Measurements from ENCODE around the gene TMEM151A. TPM values are rescaled to one million over a fixed set of nuclear protein-coding genes. Genes with fewer than 3 reads are reported as not detected.

TMEM151A gene
- total RNA-seq, result 0.66 TPM in 1 of 2 replicates, not detected in the other

DNA sequence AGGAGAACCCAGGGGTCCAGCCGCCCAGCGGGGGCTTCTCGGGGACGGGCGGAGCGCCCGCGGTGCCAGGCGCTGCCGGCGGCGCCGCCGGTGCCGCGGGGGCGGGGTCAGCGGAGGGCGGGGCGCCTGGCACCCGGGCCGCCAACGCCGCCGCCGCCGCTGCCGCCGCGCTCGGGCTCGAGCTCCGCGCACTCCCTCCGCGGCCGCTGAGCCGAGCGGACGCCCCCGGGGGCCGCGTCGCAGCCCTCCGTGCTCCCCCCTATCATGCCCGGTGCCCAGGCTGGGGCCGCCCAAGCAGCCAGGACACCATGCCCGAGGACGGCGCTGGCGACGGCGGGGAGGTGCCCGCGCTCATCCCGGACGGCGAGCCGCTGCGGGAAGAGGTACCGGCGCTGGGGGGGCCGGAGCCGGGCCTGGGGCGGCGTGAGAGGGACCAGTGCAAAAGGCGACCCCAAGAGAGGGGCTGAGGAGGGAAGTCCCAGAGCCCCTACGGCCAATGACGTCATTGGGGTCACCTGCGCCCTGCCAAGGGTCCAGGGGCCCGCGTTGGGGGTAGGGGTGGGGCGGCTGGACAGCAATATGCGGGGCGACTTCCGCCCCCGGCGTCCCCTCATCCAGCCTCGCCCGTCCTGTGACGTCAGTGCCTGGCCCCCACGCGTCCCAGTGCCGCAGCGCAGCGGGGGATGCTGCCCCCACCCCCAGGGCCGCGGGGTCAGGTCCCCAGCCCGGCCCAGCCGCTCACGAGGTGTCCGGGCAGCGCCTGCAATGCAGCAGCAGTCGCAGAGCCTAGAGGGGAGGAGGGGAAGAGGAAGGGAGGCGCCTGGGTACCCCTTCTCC, at the start of gene TMEM151A:
TSS of gene TMEM151A (plus strand) at position 189 of the 837 bp plus-strand sequence. CDS start at position 309, 120 bp downstream.

GRCh38 chr11:66268244-66268951, 23.3 kb upstream of the TMEM151A start, which contains the start of gene RAB1B:
Gene RAB1B, plus strand, starts transcription at chr11:66268639. Its CDS starts 41 bp downstream, at chr11:66268680.

DNA sequence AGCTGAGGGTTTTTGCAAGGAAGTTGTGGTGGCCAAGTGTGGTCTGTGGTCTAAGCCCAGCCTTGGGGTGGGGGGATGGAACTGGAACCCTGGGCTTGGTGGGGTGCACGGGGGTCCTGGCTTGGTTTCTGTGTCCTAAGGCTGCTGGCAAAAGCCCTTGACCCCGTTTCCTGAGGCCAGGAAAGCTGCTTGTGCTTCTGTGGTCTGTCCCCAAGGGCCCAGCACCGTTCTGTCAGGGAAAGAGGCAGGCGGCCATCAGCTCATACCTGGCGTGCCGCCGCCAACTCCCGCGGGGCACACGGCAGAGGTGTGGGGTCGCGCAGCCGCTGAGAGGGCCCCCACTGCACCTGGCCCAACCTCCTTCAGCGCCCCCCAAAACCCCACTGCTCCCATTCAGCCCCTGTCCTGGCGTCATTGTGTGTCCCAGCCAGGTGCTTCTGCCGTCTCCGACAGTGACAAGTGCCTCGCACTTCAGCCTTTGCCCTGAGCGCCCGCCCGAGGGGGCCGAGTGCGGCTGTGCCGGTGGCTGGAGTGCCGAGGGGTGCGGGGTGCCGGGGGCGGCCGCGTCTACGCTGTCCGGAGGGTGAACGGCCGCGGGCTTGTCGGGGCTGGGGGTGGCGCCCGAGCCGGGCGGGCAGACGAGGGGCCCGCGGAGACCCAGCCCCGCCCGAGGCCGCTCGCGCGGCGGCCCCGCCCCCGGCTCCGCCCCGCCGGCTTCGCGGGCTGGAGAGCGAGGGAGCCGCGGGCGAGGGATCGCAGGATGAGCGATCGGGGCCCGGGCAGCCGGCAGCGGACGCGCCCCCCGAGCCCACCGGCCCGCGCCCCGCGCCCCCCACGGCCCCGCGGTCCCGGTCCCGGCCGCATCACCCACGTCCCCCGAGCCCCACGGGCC, 14.0 kb upstream of the TMEM151A start, which contains the start of gene CNIH2:
TSS of gene CNIH2 (plus strand) at position 705 of the 892 bp plus-strand sequence. CDS start 282 bp downstream, outside the sequence.

GRCh38 chr11:66288671-66289547, 2.8 kb upstream of the TMEM151A start, which contains the start of gene YIF1A:
Gene YIF1A, minus strand, starts transcription at chr11:66289143. Its CDS starts 158 bp downstream, at chr11:66288985.

GRCh38 chr11:66316849-66317251, 25.2 kb downstream of the TMEM151A start, which contains the start of gene CD248:
Gene CD248, minus strand, starts transcription at chr11:66317044. Its CDS starts 17 bp downstream, at chr11:66317027.

DNA sequence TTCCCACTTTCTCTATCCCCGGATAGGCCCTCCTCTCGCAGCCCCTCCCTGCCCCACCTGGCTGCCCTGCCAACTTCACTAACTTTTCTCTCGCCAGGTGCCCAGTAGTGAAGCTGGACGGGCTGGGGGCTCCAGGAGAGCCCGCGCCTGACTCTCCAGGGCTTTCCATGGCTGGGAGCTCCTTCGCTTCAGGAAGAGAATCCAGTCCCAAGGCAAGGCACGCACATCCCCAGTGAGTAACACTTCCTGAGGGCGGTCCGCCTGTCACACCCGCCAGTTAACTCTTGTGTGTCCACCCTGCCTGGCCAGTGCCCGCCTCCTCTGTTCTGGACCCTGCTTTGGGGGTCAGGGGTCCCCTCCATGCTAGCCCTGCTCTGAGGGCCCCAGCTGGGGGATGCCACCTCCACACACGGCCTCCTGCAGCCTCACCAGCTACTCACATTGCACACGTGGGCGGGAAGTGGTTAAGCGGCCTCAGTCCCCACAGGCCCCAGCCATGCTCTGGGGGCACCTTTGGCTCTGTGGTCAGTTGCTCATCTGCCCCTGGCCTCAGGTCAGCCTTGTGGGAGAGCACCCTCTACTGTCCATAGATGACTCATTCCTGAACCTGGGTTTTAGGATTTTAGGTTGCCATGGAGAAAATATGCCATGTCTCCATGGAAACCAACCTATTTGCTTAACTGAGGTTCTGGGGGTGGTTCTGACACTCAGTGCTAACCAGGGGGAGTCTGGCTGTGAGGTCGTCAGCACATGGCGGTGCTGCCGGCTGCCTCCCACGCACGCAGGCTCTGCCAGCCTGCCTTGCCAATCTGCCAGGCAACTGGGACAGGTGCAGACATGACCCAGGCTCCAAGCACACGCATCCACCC, 44.8 kb downstream of the TMEM151A start, which contains the start of gene RIN1:
TSS of gene RIN1 (minus strand) at position 201 of the 869 bp plus-strand sequence. CDS start at position 169, 32 bp downstream.

GRCh38 chr11:66344550-66345315, 53.0 kb downstream of the TMEM151A start, which contains the start of gene BRMS1:
Gene BRMS1, minus strand, starts transcription at chr11:66345104. Its CDS starts 2,870 bp downstream, at chr11:66342234.

Other genes with a start within 250 kb of the TMEM151A start
- not detected in 2 replicates for gene GAL3ST3, start 242.7 kb upstream of the TMEM151A start, total RNA-seq
- gene SF3B2, start 239.5 kb upstream of the TMEM151A start, total RNA-seq, result 106 and 108 TPM in 2 replicates
- 18.6 and 39.6 TPM in 2 replicates for gene PACS1, start 221.6 kb upstream of the TMEM151A start, total RNA-seq
- gene KLC2, start 34.2 kb upstream of the TMEM151A start, total RNA-seq, result 13.4 and 26.9 TPM in 2 replicates
- 75.9 and 80.9 TPM in 2 replicates for gene RAB1B, start 23.3 kb upstream of the TMEM151A start, total RNA-seq
- gene CNIH2, start 13.7 kb upstream of the TMEM151A start, total RNA-seq, result 0.09 TPM in 2 replicates
- 186 and 228 TPM in 2 replicates for gene YIF1A, start 2.8 kb upstream of the TMEM151A start, total RNA-seq
- gene CD248, start 25.1 kb downstream of the TMEM151A start, total RNA-seq, result under 0.01 and 1.1 TPM in 2 replicates
- 5.9 and 8.3 TPM in 2 replicates for gene RIN1, start 44.5 kb downstream of the TMEM151A start, total RNA-seq
- 65.0 and 79.7 TPM in 2 replicates for gene BRMS1, start 53.2 kb downstream of the TMEM151A start, total RNA-seq
- 23.8 and 31.3 TPM in 2 replicates for gene B4GAT1, start 55.7 kb downstream of the TMEM151A start, total RNA-seq
- gene SLC29A2, start 79.9 kb downstream of the TMEM151A start, total RNA-seq, result 0.09 and 0.28 TPM in 2 replicates
- not detected in 2 replicates for gene NPAS4, start 129.1 kb downstream of the TMEM151A start, total RNA-seq
- gene MRPL11, start 147.0 kb downstream of the TMEM151A start, total RNA-seq, result 41.3 and 44.1 TPM in 2 replicates
- 3.4 and 6.0 TPM in 2 replicates for gene PELI3, start 175.0 kb downstream of the TMEM151A start, total RNA-seq
- gene DPP3, start 188.5 kb downstream of the TMEM151A start, total RNA-seq, result 56.5 and 75.1 TPM in 2 replicates
- gene BBS1, start 218.7 kb downstream of the TMEM151A start, total RNA-seq, result 16.1 and 25.9 TPM in 2 replicates

All from endothelial cell of coronary artery (primary cell).